GM19023 (cell line): ENCODE results near the gene SUPT4H1.

ENCODE experiments used
- ATAC-seq: cut with Tn5 transposase; IDR thresholded peaks from one replicate; pipeline ENCODE4 v1.9.1; 2021; ENCODE audit warnings: mild to moderate bottlenecking, moderate library complexity; ENCODE audit not compliant: unreplicated experiment

Gene SUPT4H1

GRCh38 chr17:58330997-58331814, 20.8 kb downstream of the SUPT4H1 start:
- no peak for ATAC-seq

- no peak for ATAC-seq
Measured at GRCh38 chr17:58330538-58330996, 21.4 kb downstream of the SUPT4H1 start.

- peak; percentile 1 for ATAC-seq
Measured at GRCh38 chr17:58329810-58330537, 22.0 kb downstream of the SUPT4H1 start.

- peak; percentile 28 for ATAC-seq
Measured at GRCh38 chr17:58329035-58329809, 22.8 kb downstream of the SUPT4H1 start.

- peak; percentile 25 for ATAC-seq
Measured at GRCh38 chr17:58328195-58329034, 23.6 kb downstream of the SUPT4H1 start, which contains the start of gene TSPOAP1. TSPOAP1 (minus strand) TSS chr17:58328795; CDS start chr17:58327920, 875 bp downstream.

- ATAC-seq: no peak
Measured at GRCh38 chr17:58327363-58328194, 24.4 kb downstream of the SUPT4H1 start.

- no peak for ATAC-seq
Measured at GRCh38 chr17:58326609-58327362, 25.2 kb downstream of the SUPT4H1 start.

- ATAC-seq: no peak
Measured at GRCh38 chr17:58325976-58326468, 26.0 kb downstream of the SUPT4H1 start.

- ATAC-seq: no peak
Measured at GRCh38 chr17:58325289-58325726, 26.7 kb downstream of the SUPT4H1 start.

GRCh38 chr17:58324409-58325288, 27.4 kb downstream of the SUPT4H1 start:
- no peak for ATAC-seq

- ATAC-seq: no peak
Measured at GRCh38 chr17:58324056-58324408, 28.0 kb downstream of the SUPT4H1 start.

- no peak for ATAC-seq
Measured at GRCh38 chr17:58323366-58324055, 28.5 kb downstream of the SUPT4H1 start.

- no peak for ATAC-seq
Measured at GRCh38 chr17:58322581-58323185, 29.3 kb downstream of the SUPT4H1 start.

- no peak for ATAC-seq
Measured at GRCh38 chr17:58321571-58322525, 30.2 kb downstream of the SUPT4H1 start.

- no peak for ATAC-seq
Measured at GRCh38 chr17:58320570-58321323, 31.3 kb downstream of the SUPT4H1 start.
